GM12878 (cell line): Measurements from ENCODE around the gene ITGA3. TPM values are rescaled to one million over a fixed set of nuclear protein-coding genes. Genes with fewer than 3 reads are reported as not detected.

ENCODE experiments used
- ATAC-seq: fragments of 200-7000 bp; cut with Tn5 transposase; 3 replicates; pipeline ENCODE4 v1.9.1; 2020; ENCODE audit warnings: mild to moderate bottlenecking, moderate library complexity
- BruUV-seq: library from RNA; stranded (reverse); fragments of 400-500 nt; replicated peaks from 2 replicates; lab custom pipeline; 2021; lab: Mats Ljungman, UMichigan
- CTCF ChIA-PET: fragments of 300-600 bp; sonication (Branson Sonifier 250); formaldehyde crosslinking; extraction: SDS; loops from one replicate; lab custom pipeline; 2021; ENCODE audit warnings: inconsistent platforms; lab: Yijun Ruan, JAX
- POLR2A ChIA-PET: fragments of 350-600 bp; formaldehyde crosslinking; extraction: SDS; loops from one replicate; lab custom pipeline; 2021; ENCODE audit warnings: inconsistent platforms; lab: Charles Lee
- RAD21 ChIA-PET: fragments of 300-600 bp; sonication (Branson Sonifier 250); formaldehyde crosslinking; loops from one replicate; lab custom pipeline; 2023; ENCODE audit warnings: antibody characterized with exemption; ENCODE audit not compliant: unreplicated experiment; lab: Charles Lee
- SMC1A ChIA-PET: fragments of 300-600 bp; sonication (Branson Sonifier 250); formaldehyde crosslinking; loops from one replicate; lab custom pipeline; 2023; ENCODE audit not compliant: unreplicated experiment, uncharacterized antibody; lab: Charles Lee
- DNase-seq: peaks from one replicate; pipeline ENCODE4 v3.0.0-alpha.2; 2011; ENCODE audit warnings: low read depth, low spot score
- FAIRE-seq: peaks from 3 replicates; lab custom pipeline; 2011; peaks lifted over from hg19 to GRCh38; lab: Jason Lieb, UNC
- H2AFZ ChIP-seq: 2 replicates; pipeline ENCODE4 v1.6.0; 2011; ENCODE audit warnings: low read depth, low read length, control low read depth; ENCODE audit not compliant: control insufficient read depth
- H3K27ac ChIP-seq: 2 replicates; pipeline ENCODE4 v1.5.1; 2011; ENCODE audit warnings: control low read depth; ENCODE audit not compliant: control insufficient read depth, insufficient read depth
- H3K27me3 ChIP-seq, 2 experiments: replicated peaks in 1 of 2; 2 replicates each; pipeline versions ENCODE4 v1.6.0 to v1.6.1; 2011; ENCODE audit warnings: low read length in 1 of 2; ENCODE audit not compliant: control insufficient read depth in 2 of 2, insufficient read depth in 2 of 2
- H3K36me3 ChIP-seq, 2 experiments: 2 replicates each; pipeline ENCODE4 v1.5.1; 2011; ENCODE audit warnings: low read length in 1 of 2; ENCODE audit not compliant: control insufficient read depth in 2 of 2, insufficient read depth in 2 of 2
- H3K4me1 ChIP-seq: 2 replicates; pipeline ENCODE4 v1.6.1; 2011; ENCODE audit warnings: mild to moderate bottlenecking, low read length, moderate library complexity, mixed read lengths; ENCODE audit not compliant: control insufficient read depth, insufficient read depth
- H3K4me2 ChIP-seq: 2 replicates; pipeline ENCODE4 v1.6.0; 2011; ENCODE audit warnings: control low read depth; ENCODE audit not compliant: control insufficient read depth, insufficient read depth
- H3K4me3 ChIP-seq: fragments of 200-600 bp; sonication (generic); 2 replicates; pipeline ENCODE4 v1.5.1; 2016
- H3K79me2 ChIP-seq: 2 replicates; pipeline ENCODE4 v1.6.0; 2011; ENCODE audit warnings: low read length; ENCODE audit not compliant: control insufficient read depth, insufficient read depth
- H3K9ac ChIP-seq: 2 replicates; pipeline ENCODE4 v1.8.0; 2011; ENCODE audit warnings: low read length, control low read depth, mixed read lengths; ENCODE audit not compliant: control insufficient read depth, insufficient read depth
- H3K9me3 ChIP-seq: replicated peaks from 3 replicates; pipeline ENCODE4 v1.5.1; 2011; ENCODE audit warnings: mild to moderate bottlenecking, low read length; ENCODE audit not compliant: control insufficient read depth, insufficient read depth
- H4K20me1 ChIP-seq: 2 replicates; pipeline ENCODE4 v1.6.0; 2011; ENCODE audit not compliant: control insufficient read depth, insufficient read depth
- BMI1 ChIP-seq: fragments of 450-650 bp; IDR thresholded peaks from 2 replicates; pipeline ENCODE4 v1.6.1; 2016; ENCODE audit warnings: mild to moderate bottlenecking, moderate library complexity, borderline replicate concordance
- FOXK2 ChIP-seq: fragments of 450-650 bp; IDR thresholded peaks from 2 replicates; pipeline ENCODE4 v1.6.1; 2017; ENCODE audit warnings: mild to moderate bottlenecking, moderate library complexity
- IKZF2 ChIP-seq, 2 experiments: fragments of 450-650 bp; IDR thresholded peaks; 2 replicates each; pipeline ENCODE4 v1.6.1; 2017; ENCODE audit warnings: mild to moderate bottlenecking in 2 of 2, moderate library complexity in 2 of 2
- JUNB ChIP-seq: IDR thresholded peaks from 2 replicates; pipeline ENCODE4 v1.6.1; 2016; ENCODE audit warnings: antibody characterized with exemption, mild to moderate bottlenecking
- MYB ChIP-seq: fragments of 150-350 bp; IDR thresholded peaks from 2 replicates; pipeline ENCODE4 v1.6.1; 2014; ENCODE audit warnings: mild to moderate bottlenecking, low read depth, low read length, borderline replicate concordance
- SIX5 ChIP-seq: IDR thresholded peaks from 2 replicates; pipeline ENCODE4 v1.6.1; 2011; ENCODE audit warnings: mild to moderate bottlenecking, low read depth, low read length, moderate library complexity; ENCODE audit not compliant: severe bottlenecking
- SMC3 ChIP-seq: IDR thresholded peaks from 2 replicates; pipeline ENCODE4 v1.6.1; 2011; ENCODE audit warnings: low read length, improper control_type of control experiment, borderline replicate concordance
- ZNF274 ChIP-seq: IDR thresholded peaks from one replicate; pipeline ENCODE4 v1.8.0; 2011; ENCODE audit not compliant: insufficient read length, insufficient read depth
- ZSCAN29 ChIP-seq: fragments of 450-650 bp; IDR thresholded peaks from 2 replicates; pipeline ENCODE4 v1.6.1; 2017; ENCODE audit warnings: mild to moderate bottlenecking, moderate library complexity
- WGBS: methylation state at CpG from one replicate; pipeline ENCODE4 v1.1.6; 2016; ENCODE audit warnings: low lambda C conversion rate; ENCODE audit not compliant: insufficient replicate concordance, insufficient coverage; ENCODE audit errors: missing lambda C conversion rate; 5-methylcytosine and 5-hydroxymethylcytosine counted together
- in situ Hi-C: fragments of 300-500 bp; cut with MboI; formaldehyde crosslinking; loops from 9 replicates; pipeline ENCODE4 v1.14.3; 2018; ENCODE audit warnings: mixed read lengths
- intact Hi-C: fragments of 100-400 bp; cut with micrococcal nuclease; formaldehyde crosslinking; loops from one replicate; pipeline ENCODE4 v1.14.2; 2022; ENCODE audit not compliant: unreplicated experiment
- polyA plus RNA-seq, 11 experiments: library from polyadenylated mRNA; depleted of rRNA in 4 of 11; unstranded in 6 of 11; stranded (reverse) in 5 of 11; fragments of >200 nt; fragmentation: Nextera tagmentation in 4 of 11; fragmentation: Illumina TruSeq in 1 of 11; extraction: Ambion mirVana in 4 of 11; extraction: Trizol in 1 of 11; gene quantifications; 1 replicate in 1 of 11; 2 replicates in 10 of 11; pipeline versions ENCODE4 v1.2.1 to v1.2.3, GENCODE V29; 2011 to 2016; ENCODE audit warnings: inconsistent platforms in 2 of 11, missing spikeins in 2 of 11, low read depth in 1 of 11
- total RNA-seq, 4 experiments: library from RNA; depleted of rRNA in 3 of 4; stranded (reverse); fragments of >200 nt in 3 of 4; fragmentation: Illumina TruSeq in 1 of 4; extraction: Trizol in 1 of 4; gene quantifications; 2 replicates each; pipeline versions ENCODE4 v1.2.1 to v1.2.3, GENCODE V29; 2013 to 2021
- TF ChIP-seq, protein P1 (sequence below): fragments of 450-650 bp; IDR thresholded peaks from 2 replicates; pipeline ENCODE4 v1.6.1; 2016; ENCODE audit warnings: mild to moderate bottlenecking
- TF ChIP-seq, protein P2 (sequence below): IDR thresholded peaks from 2 replicates; pipeline ENCODE4 v1.6.1; 2011; ENCODE audit warnings: borderline replicate concordance, low read depth, mild to moderate bottlenecking, moderate library complexity, mixed read lengths, low read length; ENCODE audit not compliant: insufficient read depth; ENCODE audit errors: extremely low read length
- TF ChIP-seq, protein P3 (sequence below): IDR thresholded peaks from 2 replicates; pipeline ENCODE4 v1.6.1; 2011; ENCODE audit warnings: mild to moderate bottlenecking, low read depth, low read length, moderate library complexity; ENCODE audit not compliant: insufficient replicate concordance
- TF ChIP-seq, protein P4 (sequence below): fragments of 450-650 bp; IDR thresholded peaks from 2 replicates; pipeline ENCODE4 v1.6.1; 2017; ENCODE audit warnings: mild to moderate bottlenecking, low read depth, inconsistent platforms; ENCODE audit not compliant: poor library complexity, severe bottlenecking
- TF ChIP-seq, protein P5 (sequence below): fragments of 450-650 bp; conservative IDR thresholded peaks from 2 replicates; pipeline ENCODE4 v1.6.1; 2017; ENCODE audit warnings: mild to moderate bottlenecking, moderate library complexity

Gene ITGA3
- total and polyA plus RNA-seq, 10 of the 15 experiments (the other 5 are each of a cell fraction or from before 2014, with no cell fraction given): 0.29 to 13.4 (median 6.6) TPM

DNA sequence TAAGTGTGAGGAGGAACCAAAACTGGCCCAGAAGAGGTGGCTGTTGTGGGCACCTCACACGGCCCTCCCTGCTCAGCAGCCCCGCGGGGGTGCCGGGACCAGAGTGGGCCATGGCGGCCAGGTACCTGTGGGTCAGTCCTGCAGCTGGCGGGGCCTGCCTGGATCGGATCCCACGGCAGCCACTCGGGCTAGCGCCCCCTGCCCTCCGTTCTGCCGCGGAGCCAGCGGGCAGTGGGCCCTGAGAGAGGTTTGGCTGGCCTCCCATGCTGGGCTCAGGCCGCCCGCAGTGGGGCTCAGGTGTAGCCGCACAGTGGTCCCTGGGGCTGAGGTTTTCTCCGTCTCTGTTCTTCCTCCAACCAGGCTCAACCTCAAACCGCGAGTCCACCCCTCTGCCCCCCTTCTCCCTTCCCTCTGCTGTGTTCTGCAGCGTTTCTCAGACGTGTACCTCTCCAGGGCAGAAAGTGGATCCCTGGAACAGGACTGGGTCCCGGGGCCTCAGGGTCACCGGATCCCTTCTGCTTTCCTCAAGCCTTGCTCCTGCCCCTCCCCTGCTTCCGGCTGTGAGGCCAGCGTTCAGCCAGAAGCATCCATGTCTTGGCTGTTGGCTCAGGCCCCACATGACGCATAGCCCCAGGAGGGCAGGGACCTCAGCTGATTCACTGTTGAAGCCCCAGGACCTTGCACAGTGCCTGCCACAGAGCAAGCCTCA, 28.6 kb upstream of the ITGA3 start:
- Histone ChIP-seq H3K27me3 (peaks cover 0 to 2% of the 10 kb centered on the region in 2 experiments; a peak in 3 of 4 replicates), H3K9me3 (no peaks in the 10 kb centered on the region; the same call in 2 of the 3 replicates), H4K20me1 (no peaks in the 10 kb centered on the region), H3K79me2 (no peaks in the 10 kb centered on the region), H3K4me2 (no peak overlapping the region), H3K27ac (no peak overlapping the region), H3K36me3 (no peaks in the 10 kb centered on the region), H2AFZ (no peak overlapping the region), H3K9ac (no peak overlapping the region), H3K4me1 (no peaks in the 10 kb centered on the region), H3K4me3 (no peak overlapping the region)
- BruUV-seq: no TSS peak
- no peak for DNase-seq
- SMC1A ChIA-PET: interaction anchor here (1.0 to 1.4 kb wide), 2 partner anchors 28 to 60 kb away, joined by 4 to 6 read pairs; partner anchors contain the start of gene ITGA3
- 2% methylated on average over 26 of the region's 27 CpGs for WGBS
- POLR2A ChIA-PET: no interaction called here
- RAD21 ChIA-PET: interaction anchor here (0.8 to 3.1 kb wide), 4 partner anchors 40 to 67 kb away, joined by 3 to 19 read pairs (median 10); no protein-coding TSS in a partner anchor
- TF ChIP-seq SMC3: no peak
- no peak for TF ChIP-seq ZSCAN29
- TF ChIP-seq, protein P1, sequence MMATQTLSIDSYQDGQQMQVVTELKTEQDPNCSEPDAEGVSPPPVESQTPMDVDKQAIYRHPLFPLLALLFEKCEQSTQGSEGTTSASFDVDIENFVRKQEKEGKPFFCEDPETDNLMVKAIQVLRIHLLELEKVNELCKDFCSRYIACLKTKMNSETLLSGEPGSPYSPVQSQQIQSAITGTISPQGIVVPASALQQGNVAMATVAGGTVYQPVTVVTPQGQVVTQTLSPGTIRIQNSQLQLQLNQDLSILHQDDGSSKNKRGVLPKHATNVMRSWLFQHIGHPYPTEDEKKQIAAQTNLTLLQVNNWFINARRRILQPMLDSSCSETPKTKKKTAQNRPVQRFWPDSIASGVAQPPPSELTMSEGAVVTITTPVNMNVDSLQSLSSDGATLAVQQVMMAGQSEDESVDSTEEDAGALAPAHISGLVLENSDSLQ: no peak
- no peak for TF ChIP-seq SIX5
- TF ChIP-seq BMI1: no peak
- no peak for TF ChIP-seq IKZF2 (IDR thresholded peaks at IDR 0.05)
- no peak for TF ChIP-seq ZNF274
- TF ChIP-seq JUNB: no peak
- no peak for TF ChIP-seq MYB
- TF ChIP-seq FOXK2: no peak
- TF ChIP-seq, protein P2, sequence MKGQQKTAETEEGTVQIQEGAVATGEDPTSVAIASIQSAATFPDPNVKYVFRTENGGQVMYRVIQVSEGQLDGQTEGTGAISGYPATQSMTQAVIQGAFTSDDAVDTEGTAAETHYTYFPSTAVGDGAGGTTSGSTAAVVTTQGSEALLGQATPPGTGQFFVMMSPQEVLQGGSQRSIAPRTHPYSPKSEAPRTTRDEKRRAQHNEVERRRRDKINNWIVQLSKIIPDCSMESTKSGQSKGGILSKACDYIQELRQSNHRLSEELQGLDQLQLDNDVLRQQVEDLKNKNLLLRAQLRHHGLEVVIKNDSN: no peak
- TF ChIP-seq, protein P3, sequence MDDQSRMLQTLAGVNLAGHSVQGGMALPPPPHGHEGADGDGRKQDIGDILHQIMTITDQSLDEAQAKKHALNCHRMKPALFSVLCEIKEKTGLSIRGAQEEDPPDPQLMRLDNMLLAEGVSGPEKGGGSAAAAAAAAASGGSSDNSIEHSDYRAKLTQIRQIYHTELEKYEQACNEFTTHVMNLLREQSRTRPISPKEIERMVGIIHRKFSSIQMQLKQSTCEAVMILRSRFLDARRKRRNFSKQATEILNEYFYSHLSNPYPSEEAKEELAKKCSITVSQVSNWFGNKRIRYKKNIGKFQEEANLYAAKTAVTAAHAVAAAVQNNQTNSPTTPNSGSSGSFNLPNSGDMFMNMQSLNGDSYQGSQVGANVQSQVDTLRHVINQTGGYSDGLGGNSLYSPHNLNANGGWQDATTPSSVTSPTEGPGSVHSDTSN: no peak
- TF ChIP-seq, protein P4, sequence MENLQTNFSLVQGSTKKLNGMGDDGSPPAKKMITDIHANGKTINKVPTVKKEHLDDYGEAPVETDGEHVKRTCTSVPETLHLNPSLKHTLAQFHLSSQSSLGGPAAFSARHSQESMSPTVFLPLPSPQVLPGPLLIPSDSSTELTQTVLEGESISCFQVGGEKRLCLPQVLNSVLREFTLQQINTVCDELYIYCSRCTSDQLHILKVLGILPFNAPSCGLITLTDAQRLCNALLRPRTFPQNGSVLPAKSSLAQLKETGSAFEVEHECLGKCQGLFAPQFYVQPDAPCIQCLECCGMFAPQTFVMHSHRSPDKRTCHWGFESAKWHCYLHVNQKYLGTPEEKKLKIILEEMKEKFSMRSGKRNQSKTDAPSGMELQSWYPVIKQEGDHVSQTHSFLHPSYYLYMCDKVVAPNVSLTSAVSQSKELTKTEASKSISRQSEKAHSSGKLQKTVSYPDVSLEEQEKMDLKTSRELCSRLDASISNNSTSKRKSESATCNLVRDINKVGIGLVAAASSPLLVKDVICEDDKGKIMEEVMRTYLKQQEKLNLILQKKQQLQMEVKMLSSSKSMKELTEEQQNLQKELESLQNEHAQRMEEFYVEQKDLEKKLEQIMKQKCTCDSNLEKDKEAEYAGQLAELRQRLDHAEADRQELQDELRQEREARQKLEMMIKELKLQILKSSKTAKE: no peak
- TF ChIP-seq, protein P5, sequence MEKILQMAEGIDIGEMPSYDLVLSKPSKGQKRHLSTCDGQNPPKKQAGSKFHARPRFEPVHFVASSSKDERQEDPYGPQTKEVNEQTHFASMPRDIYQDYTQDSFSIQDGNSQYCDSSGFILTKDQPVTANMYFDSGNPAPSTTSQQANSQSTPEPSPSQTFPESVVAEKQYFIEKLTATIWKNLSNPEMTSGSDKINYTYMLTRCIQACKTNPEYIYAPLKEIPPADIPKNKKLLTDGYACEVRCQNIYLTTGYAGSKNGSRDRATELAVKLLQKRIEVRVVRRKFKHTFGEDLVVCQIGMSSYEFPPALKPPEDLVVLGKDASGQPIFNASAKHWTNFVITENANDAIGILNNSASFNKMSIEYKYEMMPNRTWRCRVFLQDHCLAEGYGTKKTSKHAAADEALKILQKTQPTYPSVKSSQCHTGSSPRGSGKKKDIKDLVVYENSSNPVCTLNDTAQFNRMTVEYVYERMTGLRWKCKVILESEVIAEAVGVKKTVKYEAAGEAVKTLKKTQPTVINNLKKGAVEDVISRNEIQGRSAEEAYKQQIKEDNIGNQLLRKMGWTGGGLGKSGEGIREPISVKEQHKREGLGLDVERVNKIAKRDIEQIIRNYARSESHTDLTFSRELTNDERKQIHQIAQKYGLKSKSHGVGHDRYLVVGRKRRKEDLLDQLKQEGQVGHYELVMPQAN: no peak
- FAIRE-seq: no peak
- in situ Hi-C loops: loop anchor here (5.0 kb wide), 1 partner anchor 65 kb away; no protein-coding TSS in a partner anchor
- peak; percentile 81 for ATAC-seq
- intact Hi-C loops: no loop called here
- CTCF ChIA-PET: interaction anchor here (0.6 to 9.7 kb wide), 10 partner anchors 12 to 157 kb away, joined by 3 to 118 read pairs (median 5); partner anchors contain the start of genes ITGA3 and PDK2
